Stimulated activated CD4-positive, alpha-beta T cell treated with anti-CD3 and anti-CD28 coated beads, Interleukin-1b, Interleukin-23, amount 100 ng/mL, for 4 hours (primary cell): ENCODE results near the gene OCSTAMP.

ENCODE experiments used
- DNase-seq, 2 donors: peaks; one replicate each; pipeline ENCODE4 v3.0.0-alpha.2; 2020; ENCODE audit warnings: low read depth in 2 of 2

Gene OCSTAMP

DNA sequence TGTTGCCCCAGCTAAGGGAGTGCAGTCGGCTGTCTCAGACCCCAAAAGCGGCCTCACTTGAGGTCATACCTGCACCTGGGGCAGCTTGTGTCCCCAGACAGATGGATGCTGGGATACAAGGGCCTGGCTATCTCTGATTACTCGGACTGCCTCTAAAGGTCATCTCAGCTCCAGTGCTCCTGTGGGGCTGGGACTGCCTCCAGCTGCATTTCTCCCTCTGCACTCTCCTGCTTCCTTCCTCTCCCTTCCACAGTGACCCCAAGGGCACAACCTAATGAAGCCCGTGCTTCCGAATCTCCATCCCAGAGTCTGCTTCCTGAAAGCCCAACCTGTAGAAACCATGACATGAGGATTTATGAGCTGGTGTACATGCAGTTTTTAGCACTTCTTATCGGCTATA is 22.8 kb upstream of the OCSTAMP start:
- no peak for DNase-seq

DNA sequence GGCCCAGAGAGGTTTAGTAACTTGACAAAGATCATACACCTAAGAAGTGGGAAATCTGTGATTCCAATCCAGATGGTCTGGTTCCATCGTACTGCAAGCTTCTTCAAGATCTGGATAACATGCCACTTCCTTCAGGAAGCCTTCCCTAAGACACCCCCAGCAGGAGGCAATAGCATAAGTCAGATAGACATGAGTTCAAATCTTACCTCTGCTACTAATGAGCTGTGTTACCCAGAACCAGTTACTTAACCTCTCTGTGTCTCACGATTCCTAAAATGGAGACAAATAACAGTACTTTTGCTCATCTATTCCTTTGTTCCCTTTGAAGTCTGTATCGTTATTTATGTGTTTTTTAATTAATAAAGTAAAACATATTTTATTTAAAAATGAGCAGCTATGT is 22.3 kb upstream of the OCSTAMP start:
- no peak for DNase-seq

DNA sequence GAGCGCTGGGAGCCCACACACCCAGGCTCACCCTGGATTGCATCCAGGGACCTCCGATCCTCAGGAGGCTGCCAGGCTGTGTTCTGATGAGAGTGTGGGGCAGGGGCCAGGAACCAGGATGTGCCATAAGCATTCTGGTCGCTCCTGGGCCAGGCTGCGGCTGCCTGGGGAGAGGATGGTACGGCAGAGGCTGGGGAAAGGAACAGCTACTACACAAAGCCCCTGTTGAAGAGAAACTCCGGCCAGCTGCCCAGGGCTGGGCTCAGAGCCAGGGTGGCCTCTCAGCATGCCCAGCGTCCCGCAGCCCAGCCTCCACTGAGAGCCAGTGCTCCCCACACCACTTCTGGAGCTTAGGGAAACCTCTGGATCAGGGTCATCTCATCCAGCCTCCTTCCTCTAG is 21.7 kb upstream of the OCSTAMP start:
- DNase-seq: no peak

DNA sequence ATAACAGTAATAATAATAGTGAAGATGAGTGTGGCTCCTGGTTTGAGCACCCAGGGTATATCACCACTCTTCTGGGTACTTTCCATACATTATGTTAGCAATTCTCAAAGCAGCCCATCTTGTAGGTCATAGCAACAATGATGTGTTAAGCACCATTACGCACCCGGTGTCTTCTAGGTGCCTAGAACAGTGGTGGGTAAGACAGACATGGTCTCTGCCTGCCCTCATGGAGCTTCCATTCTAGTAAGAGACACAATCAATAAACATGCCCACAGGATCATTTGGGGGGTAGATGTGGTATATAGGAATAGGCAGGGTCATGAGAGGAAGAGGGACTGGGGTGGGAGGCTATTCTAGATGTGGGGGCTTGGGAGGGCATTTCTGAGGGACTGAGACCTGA is 21.0 kb upstream of the OCSTAMP start:
- no peak for DNase-seq

DNA sequence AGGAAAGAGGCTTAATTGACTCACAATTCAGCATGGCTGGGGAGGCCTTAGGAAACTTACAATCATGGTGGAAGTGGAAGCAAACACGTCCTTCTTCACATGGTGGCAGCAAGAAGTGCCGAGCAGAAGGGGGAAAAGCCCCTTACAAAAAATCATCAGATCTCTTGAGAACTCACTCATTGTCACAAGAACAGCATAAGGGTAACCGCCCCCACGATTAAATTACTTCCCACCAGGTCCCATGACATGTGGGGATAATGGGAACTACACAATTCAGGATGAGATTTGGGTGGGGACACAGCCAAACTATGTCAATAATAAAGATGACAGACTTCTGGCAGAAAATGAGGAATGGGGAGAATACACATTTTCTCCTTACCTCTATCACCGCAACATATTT is 20.5 kb upstream of the OCSTAMP start:
- no peak for DNase-seq

DNA sequence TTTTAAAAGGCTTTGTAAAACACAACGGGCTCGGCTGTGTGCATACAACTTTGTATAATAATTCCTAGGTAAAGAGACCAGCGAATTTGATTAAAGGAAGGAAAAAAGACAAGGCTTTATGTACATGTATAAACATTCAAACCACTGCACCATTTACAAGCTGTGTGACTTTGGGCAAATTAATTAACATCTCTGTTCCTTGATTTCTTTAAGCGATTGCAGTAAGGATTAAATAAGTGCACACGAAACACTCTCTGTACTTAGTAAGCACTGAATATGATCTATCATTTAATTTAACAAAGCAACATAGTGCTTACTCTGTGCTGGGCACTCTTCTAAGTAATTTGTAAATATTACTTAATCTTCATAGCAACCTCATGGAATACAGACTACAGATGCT is 19.5 kb upstream of the OCSTAMP start:
- DNase-seq: no peak

DNA sequence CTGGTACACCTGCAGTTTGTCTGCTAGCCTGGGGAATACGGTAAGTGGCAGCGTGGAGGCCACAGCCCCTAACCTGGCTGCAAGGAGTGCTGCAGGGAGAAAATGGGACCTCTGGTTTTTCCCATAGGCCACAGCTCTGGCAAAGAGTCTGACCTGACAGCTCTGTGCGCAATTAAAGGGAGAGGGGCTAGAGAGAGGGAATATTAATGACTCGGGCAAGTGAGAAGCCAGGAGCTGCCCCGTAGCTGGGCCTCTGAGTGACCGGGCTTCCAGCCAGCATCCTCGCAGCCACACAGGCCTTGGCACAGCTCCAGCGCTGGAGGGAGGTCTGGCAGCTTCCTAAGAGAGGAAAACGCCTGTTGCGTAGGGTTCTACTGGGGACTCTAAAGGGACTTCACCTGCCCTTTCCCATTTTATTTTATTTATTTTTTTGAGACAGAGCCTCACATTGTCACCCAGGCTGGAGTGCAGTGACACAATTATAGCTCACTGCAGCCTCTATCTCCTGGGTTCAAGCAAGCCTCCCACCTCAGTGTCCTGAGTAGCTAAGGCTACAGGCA is 18.2 kb upstream of the OCSTAMP start:
- no peak for DNase-seq

DNA sequence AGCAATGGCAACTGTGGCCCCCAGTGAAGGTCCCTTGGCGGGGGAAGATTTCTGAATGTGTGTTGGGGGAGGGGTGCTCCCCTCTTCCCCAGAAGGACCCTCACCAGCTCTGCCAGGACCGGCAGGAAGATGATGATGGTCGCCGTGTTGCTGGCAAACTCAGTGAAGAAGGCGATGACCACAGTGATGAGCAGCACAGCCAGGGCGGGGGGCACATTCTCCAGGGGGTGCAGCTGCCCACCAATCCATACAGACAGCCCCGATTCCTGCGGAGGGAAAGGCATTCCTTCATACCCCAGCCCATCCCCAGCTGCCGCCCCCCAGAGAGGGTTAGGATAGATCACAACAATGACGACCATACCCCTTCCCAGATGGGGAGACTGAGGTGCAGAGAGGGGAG is 15.7 kb upstream of the OCSTAMP start:
- DNase-seq: no peak

DNA sequence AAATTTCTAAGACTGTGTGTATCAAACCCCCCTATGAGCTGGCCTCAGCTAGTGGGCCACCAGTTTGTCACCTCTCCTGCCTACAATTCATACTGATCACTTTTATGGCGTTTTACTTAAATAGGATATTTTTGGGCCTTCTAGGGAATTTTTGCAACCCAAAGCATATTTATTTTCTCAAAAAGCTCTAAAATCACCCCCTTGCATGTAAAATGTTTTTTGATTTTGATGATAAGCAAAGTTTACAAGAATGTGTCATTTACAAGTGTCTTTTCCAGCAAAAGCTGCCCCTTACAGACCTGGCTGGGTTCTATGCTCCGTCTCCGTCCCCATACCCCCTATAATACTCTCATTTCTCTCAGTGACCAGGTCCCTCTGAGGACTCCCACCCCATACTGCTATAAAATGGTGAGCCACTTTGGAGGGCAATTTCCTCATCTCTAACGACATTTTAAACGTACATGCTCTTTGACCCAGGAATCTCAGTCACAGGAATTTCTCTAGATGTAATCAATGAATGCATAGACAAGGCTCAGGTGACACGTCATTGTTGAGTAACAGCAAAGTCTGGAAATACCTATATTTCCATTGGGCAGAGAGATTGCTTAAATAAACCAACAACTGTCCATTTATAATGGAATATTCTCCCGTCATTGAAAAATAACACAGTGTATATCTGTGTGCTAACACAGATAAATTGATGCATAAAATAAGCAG is 13.9 kb upstream of the OCSTAMP start:
- DNase-seq: no peak

DNA sequence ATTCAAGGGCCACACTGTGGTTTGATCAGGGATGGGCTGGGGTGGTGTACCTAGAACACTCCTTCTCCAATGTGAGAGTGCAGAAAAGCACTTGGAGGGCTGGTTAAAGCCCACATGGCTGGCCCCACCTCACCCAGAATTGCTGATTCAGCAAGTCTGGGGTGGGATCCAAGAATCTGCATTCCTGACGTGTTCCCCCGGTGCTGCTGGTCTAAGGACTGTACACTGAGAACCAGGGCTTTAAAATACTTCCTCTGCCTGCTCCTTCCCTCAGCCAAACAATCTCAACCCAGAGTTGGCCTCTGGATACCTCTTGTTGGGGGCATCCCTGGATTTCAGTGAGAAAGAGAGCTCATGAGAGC is 13.4 kb upstream of the OCSTAMP start:
- DNase-seq: no peak

DNA sequence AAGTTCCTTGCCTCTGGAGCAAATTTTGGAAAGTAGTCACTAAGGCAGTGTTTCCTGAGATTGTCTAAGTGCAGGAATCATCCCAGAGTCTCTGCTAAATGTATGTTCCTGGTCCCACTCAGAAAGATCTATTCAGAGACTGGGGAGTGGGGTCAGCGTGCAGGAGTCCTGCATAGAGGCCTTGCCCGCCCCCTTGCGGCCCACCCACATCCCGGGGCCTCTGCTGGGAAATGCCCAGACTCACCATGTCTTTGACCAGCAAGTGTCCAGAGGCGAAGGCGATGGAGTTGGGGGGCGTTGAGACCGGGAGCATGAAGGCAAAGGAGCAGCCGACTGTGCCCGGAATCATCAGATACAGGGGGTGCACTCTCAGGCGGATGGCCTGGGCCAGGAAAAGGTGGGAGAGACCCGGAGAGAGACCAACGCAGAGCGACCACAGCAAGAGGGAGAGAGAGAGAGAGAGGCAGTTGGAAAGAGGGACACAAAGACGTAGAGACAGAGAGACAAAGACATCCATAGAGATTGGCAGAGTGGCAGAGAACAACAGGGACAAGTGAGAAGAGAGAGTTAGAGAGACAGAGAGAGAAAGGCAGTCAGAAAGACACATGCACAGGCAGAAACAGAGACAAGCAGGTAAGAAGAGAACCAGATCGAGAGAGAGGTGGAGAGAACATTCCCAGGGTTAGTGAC is 12.9 kb upstream of the OCSTAMP start:
- DNase-seq: no peak

DNA sequence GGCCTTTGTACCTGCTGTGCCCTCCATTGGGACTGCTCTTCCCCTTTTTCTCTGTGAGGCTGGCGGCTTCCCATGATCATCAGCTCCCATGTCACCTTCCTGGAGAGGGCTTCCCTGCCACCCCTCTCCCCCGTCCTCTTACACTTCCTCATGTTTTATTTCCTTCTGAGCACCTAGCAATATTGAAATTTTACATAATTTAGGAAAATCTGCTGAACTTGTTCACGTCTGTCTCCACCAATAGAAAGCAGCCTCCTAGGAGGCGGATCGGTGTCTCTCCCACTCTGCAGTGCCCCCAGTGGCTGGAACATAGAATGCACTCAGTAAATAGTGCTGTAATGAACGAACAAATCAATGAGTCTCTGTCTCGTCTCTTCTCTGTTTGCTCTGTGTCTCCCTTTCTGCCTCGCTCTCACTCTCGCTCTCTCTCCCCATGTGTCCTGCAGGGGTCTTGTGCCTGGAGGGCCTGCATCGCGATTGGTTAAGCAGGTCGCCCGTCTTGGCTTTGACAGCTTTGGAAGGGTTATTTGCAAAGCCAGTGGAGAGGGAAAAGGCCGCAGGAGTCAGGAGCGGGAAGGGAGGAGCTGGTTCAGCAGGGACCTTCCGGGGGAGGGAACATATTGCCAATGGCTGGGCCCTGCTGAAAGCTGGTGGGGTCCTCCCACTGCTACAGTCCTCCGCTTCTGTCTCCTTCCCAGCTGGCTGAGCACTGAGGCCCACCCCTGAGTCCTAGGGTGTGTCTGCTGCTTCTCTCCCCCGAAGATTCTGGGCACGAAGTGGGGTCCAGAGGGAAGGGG is 12.1 kb upstream of the OCSTAMP start:
- peak; percentile 48 for DNase-seq

DNA sequence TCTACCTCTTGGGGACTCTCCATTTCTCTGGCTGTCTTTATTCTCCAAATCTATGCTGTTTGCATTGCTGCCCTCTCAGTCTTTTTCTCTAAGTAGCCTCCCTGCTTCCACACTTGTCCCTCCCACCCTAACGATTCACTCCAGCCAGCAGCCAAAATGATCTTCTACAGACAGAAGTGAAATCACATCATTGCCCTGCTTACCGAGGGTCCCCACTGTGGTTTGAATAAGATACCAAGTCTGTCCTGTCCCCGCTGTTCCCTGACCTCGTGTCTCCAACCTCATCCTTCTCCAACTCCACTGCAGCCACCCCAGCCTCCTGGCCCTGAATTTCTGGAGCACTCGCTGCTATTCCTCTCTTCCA is 11.5 kb upstream of the OCSTAMP start:
- no peak for DNase-seq

DNA sequence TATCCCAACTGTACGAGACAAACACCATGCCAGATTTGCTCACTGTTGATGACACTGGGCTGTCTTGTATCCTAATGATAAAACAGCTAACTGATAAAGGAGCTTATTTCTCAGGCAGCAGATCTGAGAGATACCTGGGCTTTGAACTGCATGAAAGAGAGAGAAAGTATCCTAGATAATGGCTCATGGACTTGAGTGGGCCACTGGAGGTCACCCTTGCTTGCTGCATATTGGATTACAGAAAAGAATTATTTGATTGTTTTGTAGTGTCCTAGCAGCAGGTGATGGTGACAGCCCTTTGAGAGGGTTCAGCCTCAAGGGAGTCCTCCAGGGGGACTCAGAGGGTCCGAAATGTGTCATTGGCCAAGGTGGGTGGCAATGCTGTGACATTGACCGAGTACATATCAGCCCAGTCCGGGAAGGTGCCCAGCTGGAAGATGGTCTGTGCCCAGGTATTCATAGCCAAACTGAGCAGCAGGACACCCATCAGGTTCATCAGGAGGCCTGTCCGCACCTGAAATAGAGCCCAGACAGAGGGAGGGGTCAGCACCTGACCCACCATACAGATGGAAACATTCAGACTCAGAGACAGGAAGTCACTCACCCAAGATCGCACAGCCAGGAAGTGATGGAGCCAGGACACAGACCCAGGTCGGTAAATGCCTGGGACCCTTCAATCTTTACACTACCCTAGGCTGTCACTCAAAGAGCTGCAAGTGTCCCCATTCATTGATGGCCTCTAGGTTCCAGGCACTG is 9.4 kb upstream of the OCSTAMP start:
- no peak for DNase-seq

DNA sequence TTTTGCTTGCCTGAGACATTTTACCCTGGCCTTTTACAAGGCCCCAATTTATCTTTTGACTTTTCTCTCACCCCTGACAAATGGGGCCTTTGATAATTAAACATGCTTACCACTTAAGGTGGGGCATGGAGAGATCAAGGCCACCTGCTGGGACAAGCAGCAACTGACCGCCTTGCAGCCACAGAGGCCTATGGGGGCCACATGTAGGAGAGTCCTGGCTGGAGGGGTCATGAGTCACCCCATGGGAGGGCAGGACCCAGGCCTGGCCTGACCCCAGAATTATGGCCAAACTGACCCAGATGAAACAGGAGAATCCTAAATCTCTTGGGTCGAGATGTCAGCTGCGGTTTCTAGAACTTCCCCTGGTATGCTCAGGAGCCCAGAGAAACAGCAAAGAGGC is 8.5 kb upstream of the OCSTAMP start:
- no peak for DNase-seq

DNA sequence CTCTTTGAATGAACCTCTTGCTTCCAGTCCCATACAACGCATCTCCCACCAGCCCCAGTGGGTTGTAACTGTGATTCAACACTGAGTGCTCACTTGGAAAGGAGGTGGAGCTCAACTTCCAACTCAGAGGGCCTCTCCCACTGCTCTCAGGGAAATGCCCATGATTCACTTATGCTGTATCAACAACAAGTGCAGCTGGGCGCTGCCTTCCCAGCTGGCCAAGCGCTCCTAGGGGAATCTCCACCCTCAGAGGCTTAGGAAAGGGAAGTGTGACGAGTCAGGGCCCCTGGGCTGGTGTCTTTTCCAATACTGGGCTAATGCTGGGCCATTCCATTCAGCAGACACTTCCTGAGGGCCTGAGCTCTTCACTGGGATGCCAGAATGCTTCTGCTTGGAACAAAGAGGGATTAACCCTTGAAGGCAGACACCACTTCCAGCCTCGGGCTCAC is 8.1 kb upstream of the OCSTAMP start:
- no peak for DNase-seq

DNA sequence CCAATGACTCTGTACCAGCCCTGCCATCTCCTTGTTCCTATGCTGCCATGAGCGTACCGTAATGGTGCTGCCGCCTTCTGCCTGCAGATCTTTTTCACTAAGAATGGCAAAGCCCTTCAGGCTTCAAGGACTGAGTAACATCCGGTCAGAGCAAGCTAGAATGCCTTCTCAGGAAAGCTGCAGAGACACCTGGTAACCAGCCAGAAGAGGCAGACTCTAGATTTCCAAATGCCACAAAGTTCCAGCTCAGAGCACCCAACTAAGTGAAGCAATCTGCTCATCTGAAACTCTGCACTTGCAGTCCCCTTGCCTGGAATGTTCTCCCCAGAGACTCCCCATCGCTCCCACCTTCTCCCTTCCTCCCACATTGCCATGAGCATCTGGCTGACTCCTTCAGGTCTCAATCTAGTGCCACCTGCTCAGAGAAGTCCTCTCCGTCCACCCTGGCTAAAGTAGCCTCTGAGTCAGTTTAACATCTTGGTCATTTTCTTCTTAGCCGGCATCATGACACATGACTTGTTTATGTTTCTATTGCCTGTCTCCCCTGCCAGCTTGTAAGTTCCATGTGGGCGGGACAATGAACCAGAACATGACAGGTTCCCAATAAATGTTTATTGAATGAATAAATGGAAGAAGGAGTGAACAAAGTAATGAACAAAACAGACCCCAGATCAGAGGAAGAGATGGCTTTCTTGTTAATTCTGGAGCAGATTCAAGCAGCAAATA is 6.9 kb upstream of the OCSTAMP start:
- DNase-seq: no peak

DNA sequence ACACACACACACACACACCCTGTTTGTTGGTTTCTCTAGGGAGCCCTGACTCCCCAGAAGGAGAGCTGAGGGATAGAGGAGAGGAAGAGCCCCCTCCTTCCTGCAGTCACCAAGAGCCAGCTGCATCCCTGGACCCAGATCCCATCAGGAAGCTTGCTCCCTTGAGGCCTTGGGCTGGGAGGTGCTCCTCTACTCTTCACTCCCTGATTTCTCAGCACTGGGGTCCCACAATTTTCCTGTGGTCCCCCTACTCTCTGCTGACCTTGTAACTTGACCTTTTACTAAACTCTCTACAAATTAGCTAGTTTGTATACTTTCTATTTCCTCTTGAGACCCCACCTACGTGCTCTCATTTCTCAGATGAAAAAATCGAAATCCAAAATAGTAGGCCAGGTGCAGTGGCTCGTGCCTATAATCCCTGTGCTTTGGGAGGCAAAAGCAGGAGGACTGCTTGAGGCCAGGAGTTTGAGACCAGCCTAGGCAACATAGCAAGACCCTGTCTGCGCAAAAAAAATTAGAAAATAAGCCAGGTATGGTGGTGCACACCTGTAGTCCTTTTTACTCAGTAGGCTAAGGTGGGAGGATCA is 5.0 kb upstream of the OCSTAMP start:
- DNase-seq: no peak

DNA sequence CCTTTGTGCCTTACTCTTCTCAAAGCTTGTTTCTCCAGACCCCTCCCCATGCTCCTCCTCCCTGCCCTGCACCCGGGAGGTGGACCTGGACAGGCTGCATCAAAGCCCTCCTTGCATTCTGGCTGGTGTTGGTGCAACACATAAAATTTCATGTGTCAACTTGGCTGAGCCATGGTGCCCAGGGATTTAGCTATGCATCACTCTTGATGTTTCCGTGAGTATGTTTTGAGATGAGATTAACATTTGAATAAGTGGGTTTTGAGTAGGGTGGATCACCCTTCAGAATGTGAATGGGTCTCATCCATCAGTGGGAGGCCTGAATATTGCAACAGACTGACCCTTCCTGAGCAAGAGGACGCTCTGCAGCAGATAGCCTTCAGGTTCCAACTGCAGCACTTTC is 4.4 kb upstream of the OCSTAMP start:
- DNase-seq: no peak

DNA sequence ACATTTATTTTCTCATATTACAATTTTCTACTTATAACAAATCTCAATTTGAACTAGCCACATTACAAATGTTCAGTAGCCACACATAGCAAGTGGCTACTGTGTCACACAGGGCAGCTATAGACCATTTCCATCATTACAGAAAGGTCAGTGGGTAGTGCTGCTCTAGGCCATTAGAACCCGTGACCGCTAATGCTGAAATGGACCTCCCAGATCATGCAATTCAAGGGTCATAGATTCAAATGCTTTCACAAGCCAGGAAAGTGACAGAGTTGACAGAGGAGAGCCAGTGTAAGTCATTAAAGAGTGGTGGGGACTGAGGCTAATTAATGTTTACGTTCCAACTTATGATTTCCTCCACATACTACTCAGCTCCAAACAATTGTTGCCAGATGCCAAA is 3.5 kb upstream of the OCSTAMP start:
- DNase-seq: no peak
